Right cardiac atrium (tissue), 5 donors: ENCODE results near the gene GGACT. TPM values are rescaled to one million over a fixed set of nuclear protein-coding genes. Genes with fewer than 3 reads are reported as not detected.

Source experiments
- ATAC-seq, 2 donors: fragments of 200-7000 bp; cut with Tn5 transposase; one replicate each; pipeline versions ENCODE4 v1.8.0 to v1.9.1; 2020; ENCODE audit warnings: moderate library complexity in 2 of 2, mild to moderate bottlenecking in 1 of 2
- DNase-seq, 3 donors: peaks; one replicate each; pipeline ENCODE4 v3.0.0-alpha.2; 2020
- H3K27ac ChIP-seq: one replicate; pipeline ENCODE4 v1.5.1; 2013; ENCODE audit warnings: mild to moderate bottlenecking, low read length, control low read depth, moderate library complexity
- H3K27me3 ChIP-seq: one replicate; pipeline ENCODE4 v1.6.1; 2013; ENCODE audit not compliant: control insufficient read depth, insufficient read depth
- H3K4me1 ChIP-seq: one replicate; pipeline ENCODE4 v1.6.1; 2013; ENCODE audit warnings: low read length; ENCODE audit not compliant: control insufficient read depth, insufficient read depth
- H3K4me3 ChIP-seq: one replicate; pipeline ENCODE4 v1.5.1; 2013; ENCODE audit warnings: low read length, control low read depth
- H3K9me3 ChIP-seq: one replicate; pipeline ENCODE4 v1.6.1; 2013; ENCODE audit warnings: low read length; ENCODE audit not compliant: control insufficient read depth
- WGBS: extraction: QIAGEN DNeasy Blood & Tissue Kit; methylation state at CpG from one replicate; pipeline ENCODE4 v1.1.7; 2013; 5-methylcytosine and 5-hydroxymethylcytosine counted together
- intact Hi-C, 4 donors: fragments of 100-400 bp; cut with DNase I; formaldehyde crosslinking; loops; one replicate each; pipeline versions ENCODE4 v1.11.0 to v1.14.0; 2022 to 2023
- long read RNA-seq, 4 donors: library from polyadenylated mRNA; unstranded; transcript quantifications; one replicate each; pipeline ENCODE4 v2.0.0, GENCODE V29; 2020 to 2021
- polyA plus RNA-seq: library from polyadenylated mRNA; stranded (reverse); fragments of 200-250 nt; gene quantifications from one replicate; pipeline ENCODE4 v1.2.3, GENCODE V29; 2013
- total RNA-seq, 4 donors: library from RNA; stranded (reverse); fragmentation: NEBNext Ultra II Directional; extraction: Animal tissue kit (Norgen Biotek cat#: 25700); gene quantifications; one replicate each; pipeline ENCODE4 v1.2.1, GENCODE V29; 2021
- donor health status: healthy with polysubstance abuse.
- donor health status: DM: no; HTN: yes; CAD: no.
- donor health status: DM: no; HTN: no; CAD: no.
- donor health status: DM: no; HTN: yes; CAD: no; lungs with severe emphysema.
- donor health status: DM: yes; HTN: yes; CAD: no.

Gene GGACT
- total RNA-seq (1 to 10 TPM; 1.0 to 2.2 (median 1.8) TPM), polyA plus RNA-seq (0.63 TPM)
- long read RNA-seq, donor 1, partial matches to known transcripts, result 0 of 2 reads
- long read RNA-seq, donor 1, other reads (novel, unspliced or antisense), result 0 of 2 reads
- long read RNA-seq, donor 2, partial matches to known transcripts, result 0 of 1 reads
- long read RNA-seq, donor 2, other reads (novel, unspliced or antisense), result 1 of 1 reads
- long read RNA-seq, donor 3, partial matches to known transcripts, result 4 of 5 reads
- long read RNA-seq, donor 3, other reads (novel, unspliced or antisense), result 1 of 5 reads
- long read RNA-seq, donor 4, partial matches to known transcripts, result 0 of 2 reads
- long read RNA-seq, donor 4, other reads (novel, unspliced or antisense), result 2 of 2 reads

GRCh38 chr13:100588331-100589177, at the start of gene GGACT:
GGACT (minus strand) TSS chr13:100588789; CDS start chr13:100532591, 56,198 bp downstream.
- ATAC-seq (peak; percentile 97 to 98), DNase-seq (peak; percentile 79 to 92 (median 91))
- no peaks in the 10 kb centered on the region for H3K9me3 ChIP-seq
- H3K4me1 ChIP-seq, result no peaks in the 10 kb centered on the region
- peak within 1 kb of the TSS; percentile 44 for H3K27ac ChIP-seq
- intact Hi-C loops, result no loop called here
- no peaks in the 10 kb centered on the region for H3K27me3 ChIP-seq
- 7% methylated on average over 82 of the region's 82 CpGs for WGBS
- H3K4me3 ChIP-seq, result peak within 1 kb of the TSS; percentile 82

- no peak overlapping the region for H3K27ac ChIP-seq
- intact Hi-C loops, result no loop called here
- 81% methylated on average over 5 of the region's 5 CpGs for whole genome bisulfite sequencing
Observed at GRCh38 chr13:100637796-100638195, 49.2 kb upstream of the GGACT start.

GRCh38 chr13:100637380-100637779, 48.8 kb upstream of the GGACT start:
- Histone ChIP-seq H3K4me3 (no peak overlapping the region), H3K27ac (no peak overlapping the region), H3K9me3 (no peaks in the 10 kb centered on the region), H3K27me3 (no peaks in the 10 kb centered on the region), H3K4me1 (no peaks in the 10 kb centered on the region)
- intact Hi-C loops, result no loop called here
- DNase-seq (no peak), ATAC-seq (no peak)
- WGBS, result 93% methylated on average over 16 of the region's 16 CpGs

More at GRCh38 chr13:100637796-100638195, 49.2 kb upstream of the GGACT start:
- H3K9me3 ChIP-seq, result no peaks in the 10 kb centered on the region
- no peaks in the 10 kb centered on the region for H3K4me1 ChIP-seq
- no peak for DNase-seq
- H3K4me3 ChIP-seq, result no peak overlapping the region
- ATAC-seq, result no peak
- H3K27me3 ChIP-seq, result no peaks in the 10 kb centered on the region

- no peaks in the 10 kb centered on the region for H3K27me3 ChIP-seq
- H3K9me3 ChIP-seq, result no peaks in the 10 kb centered on the region
- H3K27ac ChIP-seq, result no peak overlapping the region
- H3K4me1 ChIP-seq, result no peaks in the 10 kb centered on the region
- 95% methylated on average over 7 of the region's 7 CpGs for WGBS
- H3K4me3 ChIP-seq, result no peak overlapping the region
- ATAC-seq, result no peak
- no peak for DNase-seq
- intact Hi-C loops, result no loop called here
Observed at GRCh38 chr13:100636441-100636840, 47.9 kb upstream of the GGACT start.

GRCh38 chr13:100636004-100636403, 47.4 kb upstream of the GGACT start:
- no peaks in the 10 kb centered on the region for H3K27me3 ChIP-seq
- intact Hi-C loops, result no loop called here
- ATAC-seq (no peak), DNase-seq (no peak)
- H3K4me3 ChIP-seq, result no peak overlapping the region
- H3K27ac ChIP-seq, result no peak overlapping the region
- no peaks in the 10 kb centered on the region for H3K9me3 ChIP-seq
- no peaks in the 10 kb centered on the region for H3K4me1 ChIP-seq
- 94% methylated on average over 7 of the region's 7 CpGs for WGBS

- Histone ChIP-seq H3K27me3 (no peaks in the 10 kb centered on the region), H3K4me1 (no peaks in the 10 kb centered on the region), H3K4me3 (no peak overlapping the region), H3K27ac (no peak overlapping the region), H3K9me3 (no peaks in the 10 kb centered on the region)
- DNase-seq (no peak), ATAC-seq (no peak)
- intact Hi-C loops, result no loop called here
- WGBS, result 93% methylated on average over 12 of the region's 12 CpGs
Observed at GRCh38 chr13:100634696-100635095, 46.1 kb upstream of the GGACT start.

GRCh38 chr13:100633461-100633860, 44.9 kb upstream of the GGACT start:
- Histone ChIP-seq H3K4me3 (no peak overlapping the region), H3K27ac (no peak overlapping the region), H3K9me3 (no peaks in the 10 kb centered on the region), H3K27me3 (no peaks in the 10 kb centered on the region), H3K4me1 (no peaks in the 10 kb centered on the region)
- ATAC-seq (no peak), DNase-seq (no peak)
- intact Hi-C loops, result no loop called here
- 98% methylated on average over 2 of the region's 2 CpGs for WGBS

GRCh38 chr13:100630555-100630954, 42.0 kb upstream of the GGACT start:
- H3K9me3 ChIP-seq, result no peaks in the 10 kb centered on the region
- ATAC-seq (peak in 1 of 2 donors; percentile 54), DNase-seq (no peak)
- 77% methylated on average over 8 of the region's 8 CpGs for WGBS
- no peak overlapping the region for H3K27ac ChIP-seq
- no peak overlapping the region for H3K4me3 ChIP-seq
- intact Hi-C loops, result no loop called here
- no peaks in the 10 kb centered on the region for H3K27me3 ChIP-seq
- H3K4me1 ChIP-seq, result no peaks in the 10 kb centered on the region

- 92% methylated on average over 15 of the region's 15 CpGs for WGBS
- Histone ChIP-seq H3K4me3 (no peak overlapping the region), H3K9me3 (no peaks in the 10 kb centered on the region), H3K27ac (no peak overlapping the region), H3K27me3 (no peaks in the 10 kb centered on the region), H3K4me1 (no peaks in the 10 kb centered on the region)
- peak in 1 of 2 donors; percentile 22 for ATAC-seq
- DNase-seq, result no peak
- intact Hi-C loops, result no loop called here
Observed at GRCh38 chr13:100627120-100627519, 38.5 kb upstream of the GGACT start.

GRCh38 chr13:100625447-100625846, 36.9 kb upstream of the GGACT start:
- no peak for DNase-seq
- H3K27me3 ChIP-seq, result no peaks in the 10 kb centered on the region
- H3K4me1 ChIP-seq, result no peaks in the 10 kb centered on the region
- intact Hi-C loops, result no loop called here
- no peak overlapping the region for H3K4me3 ChIP-seq
- ATAC-seq, result no peak
- WGBS, result 86% methylated on average over 9 of the region's 9 CpGs
- no peaks in the 10 kb centered on the region for H3K9me3 ChIP-seq
- H3K27ac ChIP-seq, result no peak overlapping the region

GRCh38 chr13:100620792-100621191, 32.2 kb upstream of the GGACT start:
- Histone ChIP-seq H3K27ac (no peak overlapping the region), H3K27me3 (no peaks in the 10 kb centered on the region), H3K9me3 (no peaks in the 10 kb centered on the region), H3K4me3 (no peak overlapping the region), H3K4me1 (no peaks in the 10 kb centered on the region)
- no peak for ATAC-seq
- intact Hi-C loops, result no loop called here
- no peak for DNase-seq
- 87% methylated on average over 4 of the region's 4 CpGs for WGBS
